Lower lobe of right lung (tissue), 2 donors: ENCODE data around the gene DDX25. TPM values are rescaled to one million over a fixed set of nuclear protein-coding genes. Genes with fewer than 3 reads are reported as not detected.

ENCODE experiments used
- ATAC-seq, 2 donors: fragments of 200-7000 bp; cut with Tn5 transposase; one replicate each; pipeline ENCODE4 v1.9.1; 2020 to 2022; ENCODE audit warnings: mild to moderate bottlenecking in 2 of 2, moderate library complexity in 2 of 2
- DNase-seq: peaks from one replicate; pipeline ENCODE4 v3.0.0-alpha.2; 2020
- H3K27ac ChIP-seq: fragments of 200-600 bp; one replicate; pipeline ENCODE4 v1.8.0; 2022
- H3K27me3 ChIP-seq: fragments of 200-600 bp; one replicate; pipeline ENCODE4 v1.8.0; 2022; ENCODE audit warnings: low read depth
- H3K36me3 ChIP-seq: fragments of 200-600 bp; one replicate; pipeline ENCODE4 v1.8.0; 2022; ENCODE audit warnings: mild to moderate bottlenecking
- H3K4me1 ChIP-seq: fragments of 200-600 bp; one replicate; pipeline ENCODE4 v1.8.0; 2022
- H3K4me3 ChIP-seq: fragments of 200-600 bp; one replicate; pipeline ENCODE4 v1.8.0; 2022; ENCODE audit warnings: mild to moderate bottlenecking
- H3K9me3 ChIP-seq: fragments of 200-600 bp; one replicate; pipeline ENCODE4 v1.8.0; 2022
- CTCF ChIP-seq: fragments of 200-600 bp; IDR thresholded peaks from one replicate; pipeline ENCODE4 v1.8.0; 2022; ENCODE audit warnings: antibody characterized with exemption, mild to moderate bottlenecking
- intact Hi-C: fragments of 100-400 bp; cut with DNase I; formaldehyde crosslinking; loops from one replicate; pipeline ENCODE4 v1.11.0; 2022
- total RNA-seq: library from RNA; stranded (reverse); fragmentation: NEBNext Ultra II Directional; extraction: Animal tissue kit (Norgen Biotek cat#: 25700); gene quantifications from one replicate; pipeline ENCODE4 v1.2.1, GENCODE V29; 2021
- donor health status: DM: no; HTN: yes; CAD: no; lungs with severe emphysema.

DDX25 gene
- total RNA-seq, 1 donor from 2014 or later = not detected

- Histone ChIP-seq H3K27ac (no peak overlapping the region), H3K9me3 (no peaks in the 10 kb centered on the region), H3K36me3 (no peaks in the 10 kb centered on the region), H3K27me3 (peaks cover 3% of the 10 kb centered on the region), H3K4me3 (no peak overlapping the region), H3K4me1 (no peaks in the 10 kb centered on the region)
- ATAC-seq (peak; percentile 56 to 59), DNase-seq (no peak)
- TF ChIP-seq CTCF = no peak
- intact Hi-C loops = no loop called here
Measured at GRCh38 chr11:125939081-125939521, 34.8 kb downstream of the DDX25 start.

GRCh38 chr11:125940145-125940544, 35.8 kb downstream of the DDX25 start:
- TF ChIP-seq CTCF = no peak
- H3K4me1 ChIP-seq = no peaks in the 10 kb centered on the region
- intact Hi-C loops = no loop called here
- no peak for ATAC-seq
- no peak overlapping the region for H3K27ac ChIP-seq
- DNase-seq = no peak
- no peaks in the 10 kb centered on the region for H3K36me3 ChIP-seq
- no peaks in the 10 kb centered on the region for H3K9me3 ChIP-seq
- H3K27me3 ChIP-seq = peaks cover 3% of the 10 kb centered on the region
- no peak overlapping the region for H3K4me3 ChIP-seq

GRCh38 chr11:125941267-125941618, 36.9 kb downstream of the DDX25 start:
- no peak for TF ChIP-seq CTCF
- Histone ChIP-seq H3K4me1 (no peaks in the 10 kb centered on the region), H3K36me3 (no peaks in the 10 kb centered on the region), H3K4me3 (no peak overlapping the region), H3K27ac (no peak overlapping the region), H3K9me3 (no peaks in the 10 kb centered on the region), H3K27me3 (peaks cover 3% of the 10 kb centered on the region)
- intact Hi-C loops = no loop called here
- DNase-seq (no peak), ATAC-seq (no peak)

GRCh38 chr11:125941619-125942611, 37.6 kb downstream of the DDX25 start:
- ATAC-seq (peak; percentile 73 to 85), DNase-seq (peak; percentile 71)
- H3K4me3 ChIP-seq = no peak overlapping the region
- intact Hi-C loops = no loop called here
- TF ChIP-seq CTCF = peak; percentile 67
- no peaks in the 10 kb centered on the region for H3K36me3 ChIP-seq
- H3K9me3 ChIP-seq = no peaks in the 10 kb centered on the region
- no peak overlapping the region for H3K27ac ChIP-seq
- no peaks in the 10 kb centered on the region for H3K4me1 ChIP-seq
- H3K27me3 ChIP-seq = peaks cover 3% of the 10 kb centered on the region

- Histone ChIP-seq H3K4me3 (no peak overlapping the region), H3K36me3 (no peaks in the 10 kb centered on the region), H3K4me1 (no peaks in the 10 kb centered on the region), H3K27ac (no peak overlapping the region), H3K27me3 (peaks cover 3% of the 10 kb centered on the region), H3K9me3 (no peaks in the 10 kb centered on the region)
- no peak for ATAC-seq
- no peak for DNase-seq
- intact Hi-C loops = no loop called here
- no peak for TF ChIP-seq CTCF
Measured at GRCh38 chr11:125942771-125943428, 38.6 kb downstream of the DDX25 start.
